ENCODE results near the gene STRA6. TPM values are rescaled to one million over a fixed set of nuclear protein-coding genes. Genes with fewer than 3 reads are reported as not detected.

The STRA6 gene
- total RNA-seq, 3 donors from 2014 or later: 0.98 to 1.0 TPM; not detected in 1

GRCh38 chr15:74146277-74146800 lies 56.2 kb downstream of the STRA6 start:
- no peaks in the 10 kb centered on the region for H3K27me3 ChIP-seq
- no peak for TF ChIP-seq CTCF (IDR thresholded peaks at IDR 0.05)
- TF ChIP-seq POLR2AphosphoS5 (IDR thresholded peaks at IDR 0.05): no peak
- TF ChIP-seq POLR2A (IDR thresholded peaks at IDR 0.05): no peak
- no peaks in the 10 kb centered on the region for H3K36me3 ChIP-seq
- peaks cover 5 to 16% of the 10 kb centered on the region in 2 donors for H3K9me3 ChIP-seq
- no peak overlapping the region for H3K4me3 ChIP-seq
- H3K27ac ChIP-seq: no peak overlapping the region
- H3K4me1 ChIP-seq: no peaks in the 10 kb centered on the region
- no peak for DNase-seq (ENCODE audit: low spot score in 2 of 2)
- intact Hi-C loops (cut with DNase I; ENCODE audit: low total_unique reads): no loop called here

DNA sequence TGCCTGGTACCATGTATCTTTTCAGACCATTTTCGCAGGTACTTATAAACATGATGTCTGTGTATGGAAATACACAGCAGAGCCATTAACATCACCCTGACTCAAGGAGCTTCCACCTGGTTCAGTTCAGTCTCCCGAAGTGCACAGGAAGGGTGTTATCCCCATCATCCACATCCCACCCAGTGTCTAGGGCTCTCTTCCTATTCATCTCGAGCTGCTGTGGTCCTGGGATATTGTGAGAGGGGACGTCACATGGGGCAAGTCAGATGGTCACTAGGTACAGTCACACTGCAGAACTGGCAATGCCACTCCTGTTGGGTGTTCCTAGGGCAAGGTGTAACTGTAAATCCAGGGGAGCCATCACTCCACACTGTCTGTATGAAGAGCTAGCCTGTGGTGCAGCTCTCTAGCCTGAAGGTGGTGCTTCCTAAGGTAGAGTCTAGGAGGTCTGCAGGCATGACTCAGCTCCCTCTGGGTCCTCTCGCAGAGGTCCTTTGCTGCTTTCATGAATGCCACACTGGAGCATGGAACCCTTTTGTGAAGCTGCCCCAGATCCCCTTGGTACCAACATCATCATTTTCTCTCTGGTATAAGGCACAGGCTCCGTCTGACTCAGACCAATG lies 58.3 kb downstream of the STRA6 start:
- no peaks in the 10 kb centered on the region for H3K36me3 ChIP-seq
- peaks cover 5 to 16% of the 10 kb centered on the region in 2 donors for H3K9me3 ChIP-seq
- DNase-seq (ENCODE audit: low spot score in 2 of 2): no peak
- TF ChIP-seq CTCF (IDR thresholded peaks at IDR 0.05) (no peak), POLR2A (IDR thresholded peaks at IDR 0.05) (no peak), POLR2AphosphoS5 (IDR thresholded peaks at IDR 0.05) (no peak)
- intact Hi-C loops (cut with DNase I; ENCODE audit: low total_unique reads): no loop called here
- no peak overlapping the region for H3K27ac ChIP-seq
- no peaks in the 10 kb centered on the region for H3K4me1 ChIP-seq
- H3K4me3 ChIP-seq: no peak overlapping the region
- H3K27me3 ChIP-seq: no peaks in the 10 kb centered on the region

DNA sequence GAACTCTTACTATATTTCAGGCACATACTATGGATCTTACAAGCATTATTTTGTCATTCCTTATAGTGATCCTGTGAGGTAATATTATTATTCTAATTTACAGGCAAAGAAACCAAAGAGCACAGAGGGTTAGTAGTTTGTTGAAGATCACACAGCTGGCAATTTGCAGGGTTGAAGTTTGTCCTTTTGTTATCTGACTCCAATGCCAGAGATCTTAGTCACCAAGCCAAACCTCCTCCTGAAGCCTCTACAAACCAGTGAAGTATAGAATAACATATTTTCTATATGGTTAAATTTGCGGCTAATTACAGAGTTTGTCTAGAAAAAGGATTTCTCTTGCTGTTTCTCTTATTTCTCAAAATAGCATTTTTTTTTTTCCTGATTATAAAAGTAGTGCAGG lies 61.0 kb downstream of the STRA6 start:
- no peak for DNase-seq (ENCODE audit: low spot score in 2 of 2)
- intact Hi-C loops (cut with DNase I; ENCODE audit: low total_unique reads): no loop called here
- TF ChIP-seq POLR2A (IDR thresholded peaks at IDR 0.05) (no peak), CTCF (IDR thresholded peaks at IDR 0.05) (no peak), POLR2AphosphoS5 (IDR thresholded peaks at IDR 0.05) (no peak)
- Histone ChIP-seq H3K36me3 (no peaks in the 10 kb centered on the region), H3K4me1 (peaks cover 0 to 7% of the 10 kb centered on the region in 2 donors), H3K27ac (no peak overlapping the region), H3K4me3 (no peak overlapping the region), H3K9me3 (peaks cover 3 to 6% of the 10 kb centered on the region in 2 donors), H3K27me3 (peaks cover 0 to 7% of the 10 kb centered on the region in 2 donors)

- no peak for TF ChIP-seq CTCF (IDR thresholded peaks at IDR 0.05)
- no peak for TF ChIP-seq POLR2A (IDR thresholded peaks at IDR 0.05)
- TF ChIP-seq POLR2AphosphoS5 (IDR thresholded peaks at IDR 0.05): no peak
- peaks cover 0 to 7% of the 10 kb centered on the region in 2 donors for H3K4me1 ChIP-seq
- DNase-seq (ENCODE audit: low spot score in 2 of 2): no peak
- intact Hi-C loops (cut with DNase I; ENCODE audit: low total_unique reads): no loop called here
- no peaks in the 10 kb centered on the region for H3K36me3 ChIP-seq
- peaks cover 0 to 11% of the 10 kb centered on the region in 2 donors for H3K9me3 ChIP-seq
- no peak overlapping the region for H3K27ac ChIP-seq
- H3K4me3 ChIP-seq: no peak overlapping the region
- H3K27me3 ChIP-seq: peaks cover 0 to 24% of the 10 kb centered on the region in 2 donors
Observed at GRCh38 chr15:74138642-74139041, 63.9 kb downstream of the STRA6 start.

- TF ChIP-seq POLR2A (IDR thresholded peaks at IDR 0.05) (no peak), CTCF (IDR thresholded peaks at IDR 0.05) (no peak), POLR2AphosphoS5 (IDR thresholded peaks at IDR 0.05) (no peak)
- Histone ChIP-seq H3K36me3 (no peaks in the 10 kb centered on the region), H3K27ac (peak overlapping the region in 1 of 2 donors; percentile 88), H3K4me1 (peaks cover 0 to 7% of the 10 kb centered on the region in 2 donors), H3K27me3 (peaks cover 0 to 36% of the 10 kb centered on the region in 2 donors), H3K9me3 (peaks cover 9 to 22% of the 10 kb centered on the region in 2 donors), H3K4me3 (no peak overlapping the region)
- no peak for DNase-seq (ENCODE audit: low spot score in 2 of 2)
- intact Hi-C loops (cut with DNase I; ENCODE audit: low total_unique reads): no loop called here
Observed at GRCh38 chr15:74137537-74137894, 65.1 kb downstream of the STRA6 start.

All from breast epithelium (tissue), 4 donors.